ENCODE measurements around the gene KYNU. TPM values are rescaled to one million over a fixed set of nuclear protein-coding genes. Genes with fewer than 3 reads are reported as not detected.

Gene KYNU
- total and polyA plus RNA-seq, 2 of the 13 experiments (the other 11 are each of a cell fraction or from before 2014, with no cell fraction given) = 21.9 to 68.6 TPM

DNA sequence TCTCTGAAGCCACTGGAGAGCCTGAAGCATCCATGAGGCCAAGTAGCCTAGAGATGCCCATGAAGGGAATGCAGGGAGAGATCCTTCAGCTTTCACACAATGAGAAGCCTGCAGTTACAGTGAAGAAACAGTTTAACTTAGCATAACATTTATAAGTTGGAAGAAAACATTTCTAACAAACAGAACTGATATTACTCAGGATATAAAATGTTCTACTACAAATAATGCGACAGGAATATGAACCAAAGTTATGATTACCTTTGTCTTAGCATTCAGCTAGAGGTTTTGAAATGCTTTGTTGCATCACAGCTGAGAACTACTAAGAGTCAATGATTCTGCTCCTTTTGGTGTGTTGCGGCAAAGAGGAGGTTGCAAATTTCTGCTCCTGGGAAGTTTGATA lies 6.9 kb upstream of the KYNU start (continued):
- TF ChIP-seq, protein P1, sequence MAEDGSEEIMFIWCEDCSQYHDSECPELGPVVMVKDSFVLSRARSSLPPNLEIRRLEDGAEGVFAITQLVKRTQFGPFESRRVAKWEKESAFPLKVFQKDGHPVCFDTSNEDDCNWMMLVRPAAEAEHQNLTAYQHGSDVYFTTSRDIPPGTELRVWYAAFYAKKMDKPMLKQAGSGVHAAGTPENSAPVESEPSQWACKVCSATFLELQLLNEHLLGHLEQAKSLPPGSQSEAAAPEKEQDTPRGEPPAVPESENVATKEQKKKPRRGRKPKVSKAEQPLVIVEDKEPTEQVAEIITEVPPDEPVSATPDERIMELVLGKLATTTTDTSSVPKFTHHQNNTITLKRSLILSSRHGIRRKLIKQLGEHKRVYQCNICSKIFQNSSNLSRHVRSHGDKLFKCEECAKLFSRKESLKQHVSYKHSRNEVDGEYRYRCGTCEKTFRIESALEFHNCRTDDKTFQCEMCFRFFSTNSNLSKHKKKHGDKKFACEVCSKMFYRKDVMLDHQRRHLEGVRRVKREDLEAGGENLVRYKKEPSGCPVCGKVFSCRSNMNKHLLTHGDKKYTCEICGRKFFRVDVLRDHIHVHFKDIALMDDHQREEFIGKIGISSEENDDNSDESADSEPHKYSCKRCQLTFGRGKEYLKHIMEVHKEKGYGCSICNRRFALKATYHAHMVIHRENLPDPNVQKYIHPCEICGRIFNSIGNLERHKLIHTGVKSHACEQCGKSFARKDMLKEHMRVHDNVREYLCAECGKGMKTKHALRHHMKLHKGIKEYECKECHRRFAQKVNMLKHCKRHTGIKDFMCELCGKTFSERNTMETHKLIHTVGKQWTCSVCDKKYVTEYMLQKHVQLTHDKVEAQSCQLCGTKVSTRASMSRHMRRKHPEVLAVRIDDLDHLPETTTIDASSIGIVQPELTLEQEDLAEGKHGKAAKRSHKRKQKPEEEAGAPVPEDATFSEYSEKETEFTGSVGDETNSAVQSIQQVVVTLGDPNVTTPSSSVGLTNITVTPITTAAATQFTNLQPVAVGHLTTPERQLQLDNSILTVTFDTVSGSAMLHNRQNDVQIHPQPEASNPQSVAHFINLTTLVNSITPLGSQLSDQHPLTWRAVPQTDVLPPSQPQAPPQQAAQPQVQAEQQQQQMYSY (CRISPR knock-in tag; IDR thresholded peaks at IDR 0.05) = no peak
- no peak for TF ChIP-seq TCF12 (IDR thresholded peaks at IDR 0.05)
- TF ChIP-seq TCF12 (CRISPR knock-in tag; IDR thresholded peaks at IDR 0.05) = no peak
- TF ChIP-seq SOX5 (CRISPR knock-in tag; IDR thresholded peaks at IDR 0.05; ENCODE audit: borderline replicate concordance) = peak; percentile 16; the same call in 1 of the 2 replicates
- no peak for TF ChIP-seq ZNF672 (CRISPR knock-in tag; IDR thresholded peaks at IDR 0.05)
- TF ChIP-seq, protein P2, sequence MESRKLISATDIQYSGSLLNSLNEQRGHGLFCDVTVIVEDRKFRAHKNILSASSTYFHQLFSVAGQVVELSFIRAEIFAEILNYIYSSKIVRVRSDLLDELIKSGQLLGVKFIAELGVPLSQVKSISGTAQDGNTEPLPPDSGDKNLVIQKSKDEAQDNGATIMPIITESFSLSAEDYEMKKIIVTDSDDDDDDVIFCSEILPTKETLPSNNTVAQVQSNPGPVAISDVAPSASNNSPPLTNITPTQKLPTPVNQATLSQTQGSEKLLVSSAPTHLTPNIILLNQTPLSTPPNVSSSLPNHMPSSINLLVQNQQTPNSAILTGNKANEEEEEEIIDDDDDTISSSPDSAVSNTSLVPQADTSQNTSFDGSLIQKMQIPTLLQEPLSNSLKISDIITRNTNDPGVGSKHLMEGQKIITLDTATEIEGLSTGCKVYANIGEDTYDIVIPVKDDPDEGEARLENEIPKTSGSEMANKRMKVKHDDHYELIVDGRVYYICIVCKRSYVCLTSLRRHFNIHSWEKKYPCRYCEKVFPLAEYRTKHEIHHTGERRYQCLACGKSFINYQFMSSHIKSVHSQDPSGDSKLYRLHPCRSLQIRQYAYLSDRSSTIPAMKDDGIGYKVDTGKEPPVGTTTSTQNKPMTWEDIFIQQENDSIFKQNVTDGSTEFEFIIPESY (CRISPR knock-in tag; IDR thresholded peaks at IDR 0.05) = no peak
- 0 out of 2 replicates have a peak, but pooled peaks have one; percentile 15 for TF ChIP-seq ZNF614 (CRISPR knock-in tag; IDR thresholded peaks at IDR 0.05; ENCODE audit: borderline replicate concordance)
- TF ChIP-seq SPEN (CRISPR knock-in tag; IDR thresholded peaks at IDR 0.05; ENCODE audit: low read depth) = no peak
- TF ChIP-seq, protein P3, sequence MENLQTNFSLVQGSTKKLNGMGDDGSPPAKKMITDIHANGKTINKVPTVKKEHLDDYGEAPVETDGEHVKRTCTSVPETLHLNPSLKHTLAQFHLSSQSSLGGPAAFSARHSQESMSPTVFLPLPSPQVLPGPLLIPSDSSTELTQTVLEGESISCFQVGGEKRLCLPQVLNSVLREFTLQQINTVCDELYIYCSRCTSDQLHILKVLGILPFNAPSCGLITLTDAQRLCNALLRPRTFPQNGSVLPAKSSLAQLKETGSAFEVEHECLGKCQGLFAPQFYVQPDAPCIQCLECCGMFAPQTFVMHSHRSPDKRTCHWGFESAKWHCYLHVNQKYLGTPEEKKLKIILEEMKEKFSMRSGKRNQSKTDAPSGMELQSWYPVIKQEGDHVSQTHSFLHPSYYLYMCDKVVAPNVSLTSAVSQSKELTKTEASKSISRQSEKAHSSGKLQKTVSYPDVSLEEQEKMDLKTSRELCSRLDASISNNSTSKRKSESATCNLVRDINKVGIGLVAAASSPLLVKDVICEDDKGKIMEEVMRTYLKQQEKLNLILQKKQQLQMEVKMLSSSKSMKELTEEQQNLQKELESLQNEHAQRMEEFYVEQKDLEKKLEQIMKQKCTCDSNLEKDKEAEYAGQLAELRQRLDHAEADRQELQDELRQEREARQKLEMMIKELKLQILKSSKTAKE (CRISPR knock-in tag; IDR thresholded peaks at IDR 0.05; ENCODE audit: borderline replicate concordance) = no peak
- no peak for TF ChIP-seq NFKB2 (CRISPR knock-in tag; IDR thresholded peaks at IDR 0.05; ENCODE audit: borderline replicate concordance)
- TF ChIP-seq RBFOX2 (IDR thresholded peaks at IDR 0.05; ENCODE audit: low read depth, low read length) = 0 out of 2 replicates have a peak, but pooled peaks have one; percentile 10
- no peak for TF ChIP-seq NCOA1 (CRISPR knock-in tag; IDR thresholded peaks at IDR 0.05)
- TF ChIP-seq EZH2 (conservative IDR thresholded peaks at IDR 0.05; ENCODE audit: low read depth, low read length) = no peak
- no peak for TF ChIP-seq CBX2 (IDR thresholded peaks at IDR 0.05; ENCODE audit: low read depth, low read length)
- TF ChIP-seq CBX2 (CRISPR knock-in tag; IDR thresholded peaks at IDR 0.05; ENCODE audit: low read depth) = no peak
- no peak for TF ChIP-seq ZNF879 (CRISPR knock-in tag; IDR thresholded peaks at IDR 0.05)
- TF ChIP-seq ATF7 (IDR thresholded peaks at IDR 0.05) = no peak
- TF ChIP-seq ATF7 (CRISPR knock-in tag; IDR thresholded peaks at IDR 0.05) = no peak
- TF ChIP-seq ZNF24 (IDR thresholded peaks at IDR 0.05) = 0 out of 2 replicates have a peak, but pooled peaks have one; percentile 13
- no peak for TF ChIP-seq ZNF503 (CRISPR knock-in tag; IDR thresholded peaks at IDR 0.05)
- TF ChIP-seq WIZ (CRISPR knock-in tag; IDR thresholded peaks at IDR 0.05) = no peak
- TF ChIP-seq SAFB2 (CRISPR knock-in tag; IDR thresholded peaks at IDR 0.05; ENCODE audit: borderline replicate concordance, low read depth) = no peak
- TF ChIP-seq PHF8 (CRISPR knock-in tag; IDR thresholded peaks at IDR 0.05) = no peak

Measured in HepG2 (cell line).